HG03280 (cell line): ENCODE results near the gene SGK2.

Source experiments
- ATAC-seq: cut with Tn5 transposase; IDR thresholded peaks from one replicate; pipeline ENCODE4 v1.9.1; 2021; ENCODE audit warnings: mild to moderate bottlenecking, moderate library complexity; ENCODE audit not compliant: unreplicated experiment

Gene SGK2

GRCh38 chr20:43536041-43536816 lies 22.6 kb upstream of the SGK2 start:
- ATAC-seq = no peak

- ATAC-seq = no peak
Measured at GRCh38 chr20:43536817-43537440, 21.9 kb upstream of the SGK2 start.

GRCh38 chr20:43537921-43538877 lies 20.6 kb upstream of the SGK2 start:
- no peak for ATAC-seq

- ATAC-seq = no peak
Measured at GRCh38 chr20:43538878-43539700, 19.7 kb upstream of the SGK2 start.

- no peak for ATAC-seq
Measured at GRCh38 chr20:43539975-43540672, 18.7 kb upstream of the SGK2 start.

DNA sequence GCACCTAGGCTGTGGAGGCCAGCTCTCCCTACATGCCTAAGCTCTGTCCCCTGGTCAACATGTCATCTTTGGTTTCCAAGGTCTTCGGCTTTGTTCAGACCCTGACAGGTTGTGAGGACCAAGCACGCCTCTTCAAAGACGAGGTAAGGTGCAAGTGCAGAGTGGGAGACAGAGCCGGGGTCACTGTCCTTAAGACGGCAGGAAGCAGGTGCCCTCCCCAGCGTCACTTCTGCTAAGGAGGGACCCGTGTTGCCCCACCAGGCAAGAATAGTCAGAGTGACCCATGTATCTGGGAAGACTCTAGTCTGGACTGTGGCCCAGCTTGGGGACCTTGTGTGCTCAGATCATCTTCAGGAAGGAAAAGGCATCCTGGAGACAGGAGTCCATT lies 18.2 kb upstream of the SGK2 start:
- no peak for ATAC-seq

- no peak for ATAC-seq
Measured at GRCh38 chr20:43541214-43541613, 17.6 kb upstream of the SGK2 start.

DNA sequence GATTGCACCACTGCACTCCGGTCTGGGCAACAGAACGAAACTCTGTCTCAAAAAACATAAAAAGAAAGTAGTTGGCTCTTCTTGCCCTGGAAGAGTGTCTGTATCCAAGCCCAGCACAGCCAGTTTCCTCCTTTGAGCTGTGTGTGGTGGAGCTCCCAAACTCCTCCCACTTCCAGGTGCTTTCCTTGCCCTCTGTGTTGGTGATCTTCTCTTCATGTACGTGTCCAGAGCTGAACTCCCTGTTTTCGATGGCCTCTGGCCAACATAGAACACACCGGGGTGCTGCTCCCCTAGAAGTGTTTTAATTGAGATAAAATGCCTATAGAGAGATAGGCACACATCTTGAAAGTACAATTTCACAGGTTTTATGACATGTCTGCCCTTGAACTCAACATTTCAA lies 16.7 kb upstream of the SGK2 start:
- ATAC-seq = no peak

- no peak for ATAC-seq
Measured at GRCh38 chr20:43542674-43543073, 16.2 kb upstream of the SGK2 start.

DNA sequence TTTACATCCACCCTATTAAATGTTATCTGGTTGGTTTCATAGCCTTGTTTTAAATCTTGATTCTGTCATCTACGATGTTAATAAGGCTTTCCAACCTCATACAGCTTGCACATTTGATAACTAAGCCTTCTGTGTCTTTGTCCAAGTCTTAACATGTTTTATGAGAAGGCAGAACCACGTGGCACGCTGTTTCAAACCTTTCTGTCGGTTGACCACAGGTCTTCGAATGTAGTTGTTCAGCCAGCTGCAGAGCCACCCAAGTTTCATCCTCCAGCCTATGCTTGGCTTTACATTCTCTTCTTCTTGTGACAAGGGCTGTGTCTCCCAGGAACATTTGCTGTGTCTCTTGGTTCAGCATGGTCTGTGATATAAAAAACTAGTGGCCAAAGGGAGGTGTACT lies 15.7 kb upstream of the SGK2 start:
- ATAC-seq = no peak

DNA sequence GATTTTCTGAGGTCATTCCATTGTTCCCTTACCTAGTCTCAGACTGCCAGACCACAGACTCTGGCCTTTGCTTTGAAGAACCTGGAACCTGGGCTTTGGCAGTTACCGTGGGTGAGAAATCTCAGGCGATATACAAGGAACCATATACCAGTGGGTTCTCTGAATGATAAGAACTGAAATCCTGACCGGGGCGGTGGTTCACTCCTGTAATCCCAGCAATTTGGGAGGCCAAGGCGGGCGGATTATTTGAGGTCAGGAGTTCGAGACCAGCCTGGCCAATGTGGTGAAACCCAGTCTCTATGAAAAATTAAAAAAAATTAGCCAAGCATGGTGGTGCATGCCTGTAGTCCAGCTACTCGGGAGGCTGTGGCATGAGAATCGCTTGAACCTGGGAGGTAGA lies 14.3 kb upstream of the SGK2 start:
- no peak for ATAC-seq

- ATAC-seq = no peak
Measured at GRCh38 chr20:43545837-43546578, 12.8 kb upstream of the SGK2 start.

DNA sequence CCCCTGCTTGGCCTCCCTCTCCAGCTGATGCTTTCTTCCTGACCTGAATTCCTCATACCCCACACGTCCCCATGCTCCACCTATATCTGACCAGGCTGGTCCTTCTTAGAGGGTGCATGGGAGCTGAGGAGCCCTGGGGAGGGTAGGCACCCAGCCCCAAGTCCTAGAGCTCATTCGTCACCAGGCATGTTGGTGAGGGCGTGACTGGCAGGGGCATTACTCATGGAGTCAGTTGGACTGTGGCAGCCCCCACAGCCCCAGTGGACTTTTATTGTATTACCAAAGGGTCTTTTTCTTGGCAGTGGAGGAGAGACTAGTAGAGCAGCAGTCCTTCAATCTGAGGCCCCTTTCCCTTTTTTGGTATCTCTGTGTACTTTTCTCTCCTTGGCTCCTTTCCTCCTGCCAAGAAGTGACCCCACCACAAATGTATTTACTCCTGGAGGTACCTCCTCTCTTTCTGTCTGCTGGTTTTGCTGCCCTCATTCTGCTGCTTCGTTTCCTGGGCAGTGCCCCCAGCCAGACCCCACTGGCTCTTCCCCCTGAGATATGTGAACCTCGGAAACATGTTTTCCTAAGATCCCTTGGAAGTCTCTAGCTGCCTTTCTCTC lies 10.4 kb upstream of the SGK2 start:
- no peak for ATAC-seq

- no peak for ATAC-seq
Measured at GRCh38 chr20:43549416-43550065, 9.3 kb upstream of the SGK2 start.

DNA sequence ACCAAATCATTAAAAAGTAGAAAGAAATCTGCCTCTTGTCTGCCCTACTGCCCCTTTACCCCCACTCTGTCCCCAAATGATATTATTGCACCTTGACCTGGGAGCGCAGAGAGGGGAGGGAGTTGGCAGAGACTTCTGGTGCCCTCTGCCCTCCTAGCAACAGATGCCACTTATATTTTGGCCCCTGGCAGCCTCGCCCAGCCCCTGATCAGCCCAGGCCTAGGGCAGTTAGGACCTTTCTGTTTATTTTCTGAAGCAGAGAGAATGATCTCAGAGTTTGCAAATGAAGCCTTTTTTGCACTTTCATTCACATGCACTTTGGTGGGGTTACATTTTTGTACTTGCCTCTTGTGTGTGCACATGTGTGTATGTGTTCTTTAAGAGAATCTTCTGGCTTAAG lies 8.4 kb upstream of the SGK2 start:
- no peak for ATAC-seq

GRCh38 chr20:43554369-43554768 lies 4.5 kb upstream of the SGK2 start:
- no peak for ATAC-seq

DNA sequence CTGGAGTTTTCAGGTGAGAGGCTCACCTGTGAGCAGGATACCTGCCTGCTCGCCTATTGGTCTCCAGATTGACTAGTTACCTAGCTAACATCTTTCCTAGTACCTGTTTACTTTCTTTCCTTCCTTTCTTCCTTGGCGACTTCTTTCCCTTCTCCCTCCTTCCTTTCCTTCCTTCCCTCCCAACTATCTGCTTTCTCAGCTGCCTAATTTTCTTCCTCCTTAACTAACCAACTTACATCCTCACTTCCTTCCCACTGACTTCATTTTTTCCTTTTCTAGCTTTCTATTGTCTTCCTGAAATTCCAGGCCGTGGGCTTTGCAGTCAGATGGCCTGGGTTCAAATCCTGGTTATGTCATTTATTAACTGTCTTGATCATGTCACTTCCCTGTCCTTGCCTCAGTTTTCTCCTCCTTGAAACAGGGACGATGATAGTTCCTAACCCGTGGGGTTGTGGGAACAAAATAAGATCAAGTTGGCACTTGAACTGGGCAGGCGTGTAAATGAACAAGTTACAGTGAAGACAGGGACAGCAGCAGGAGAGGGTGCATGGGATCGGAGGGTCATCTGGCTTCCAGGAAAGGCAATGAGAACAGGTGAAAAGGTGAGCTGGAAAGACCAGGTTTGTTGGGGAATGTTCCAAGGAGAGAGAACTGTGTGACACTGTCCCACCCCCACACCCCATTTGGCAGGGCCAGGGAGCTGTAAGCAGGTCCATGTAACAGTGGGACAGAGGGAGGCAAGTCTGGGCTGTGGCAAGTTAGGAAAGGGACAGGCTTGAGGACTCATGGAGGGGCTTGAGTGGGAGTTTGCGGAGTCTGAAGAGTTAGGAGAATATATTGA lies 540 bp downstream of the SGK2 start:
- ATAC-seq = no peak

- ATAC-seq = no peak
Measured at GRCh38 chr20:43560974-43561373, 2.1 kb downstream of the SGK2 start.
